Fibroblast of pulmonary artery (primary cell): ENCODE results near the gene PKD1L1.

Experiments used
- DNase-seq: peaks from one replicate; pipeline ENCODE4 v3.0.0-alpha.2; 2010; ENCODE audit warnings: low read depth
- H3K4me3 ChIP-seq: replicated peaks from 2 replicates; pipeline ENCODE4 v1.5.1; 2011; ENCODE audit warnings: low read depth, mild to moderate bottlenecking, control low read depth, low read length, moderate library complexity
- TF ChIP-seq, protein P1 (sequence below): IDR thresholded peaks from 2 replicates; pipeline ENCODE4 v1.5.1; 2011; ENCODE audit warnings: mild to moderate bottlenecking, control low read depth, low read length, inconsistent platforms; ENCODE audit errors: missing control alignments

Gene PKD1L1

GRCh38 chr7:47775238-47775637 is 173.0 kb downstream of the PKD1L1 start:
- TF ChIP-seq, protein P1, sequence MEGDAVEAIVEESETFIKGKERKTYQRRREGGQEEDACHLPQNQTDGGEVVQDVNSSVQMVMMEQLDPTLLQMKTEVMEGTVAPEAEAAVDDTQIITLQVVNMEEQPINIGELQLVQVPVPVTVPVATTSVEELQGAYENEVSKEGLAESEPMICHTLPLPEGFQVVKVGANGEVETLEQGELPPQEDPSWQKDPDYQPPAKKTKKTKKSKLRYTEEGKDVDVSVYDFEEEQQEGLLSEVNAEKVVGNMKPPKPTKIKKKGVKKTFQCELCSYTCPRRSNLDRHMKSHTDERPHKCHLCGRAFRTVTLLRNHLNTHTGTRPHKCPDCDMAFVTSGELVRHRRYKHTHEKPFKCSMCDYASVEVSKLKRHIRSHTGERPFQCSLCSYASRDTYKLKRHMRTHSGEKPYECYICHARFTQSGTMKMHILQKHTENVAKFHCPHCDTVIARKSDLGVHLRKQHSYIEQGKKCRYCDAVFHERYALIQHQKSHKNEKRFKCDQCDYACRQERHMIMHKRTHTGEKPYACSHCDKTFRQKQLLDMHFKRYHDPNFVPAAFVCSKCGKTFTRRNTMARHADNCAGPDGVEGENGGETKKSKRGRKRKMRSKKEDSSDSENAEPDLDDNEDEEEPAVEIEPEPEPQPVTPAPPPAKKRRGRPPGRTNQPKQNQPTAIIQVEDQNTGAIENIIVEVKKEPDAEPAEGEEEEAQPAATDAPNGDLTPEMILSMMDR: no peak

DNA sequence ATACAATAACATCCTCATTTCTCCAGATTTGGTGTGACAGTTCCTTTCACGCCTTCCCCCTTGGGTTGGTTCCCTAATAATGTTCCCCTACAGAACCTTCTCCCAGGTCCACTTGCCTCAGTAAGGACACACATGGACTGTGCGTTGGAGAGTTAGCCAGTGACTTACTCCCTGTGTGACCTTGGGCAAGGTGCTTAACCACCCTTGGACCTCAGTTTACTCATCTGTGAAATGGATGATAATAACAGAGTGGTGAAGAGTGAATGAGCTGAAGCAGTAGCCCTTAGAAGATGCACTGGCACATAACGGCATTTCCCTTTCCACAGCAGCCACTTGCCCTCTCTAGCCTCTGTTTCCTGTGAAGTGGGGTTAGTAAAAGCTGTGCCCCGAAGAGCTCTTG is 175.8 kb downstream of the PKD1L1 start:
- no peak overlapping the region for H3K4me3 ChIP-seq
- TF ChIP-seq, protein P1: no peak
- no peak for DNase-seq

More at GRCh38 chr7:47775238-47775637, 173.0 kb downstream of the PKD1L1 start:
- DNase-seq: no peak
- no peak overlapping the region for H3K4me3 ChIP-seq

- DNase-seq: no peak
- TF ChIP-seq, protein P1: no peak
Measured at GRCh38 chr7:47771990-47772360, 176.3 kb downstream of the PKD1L1 start.

DNA sequence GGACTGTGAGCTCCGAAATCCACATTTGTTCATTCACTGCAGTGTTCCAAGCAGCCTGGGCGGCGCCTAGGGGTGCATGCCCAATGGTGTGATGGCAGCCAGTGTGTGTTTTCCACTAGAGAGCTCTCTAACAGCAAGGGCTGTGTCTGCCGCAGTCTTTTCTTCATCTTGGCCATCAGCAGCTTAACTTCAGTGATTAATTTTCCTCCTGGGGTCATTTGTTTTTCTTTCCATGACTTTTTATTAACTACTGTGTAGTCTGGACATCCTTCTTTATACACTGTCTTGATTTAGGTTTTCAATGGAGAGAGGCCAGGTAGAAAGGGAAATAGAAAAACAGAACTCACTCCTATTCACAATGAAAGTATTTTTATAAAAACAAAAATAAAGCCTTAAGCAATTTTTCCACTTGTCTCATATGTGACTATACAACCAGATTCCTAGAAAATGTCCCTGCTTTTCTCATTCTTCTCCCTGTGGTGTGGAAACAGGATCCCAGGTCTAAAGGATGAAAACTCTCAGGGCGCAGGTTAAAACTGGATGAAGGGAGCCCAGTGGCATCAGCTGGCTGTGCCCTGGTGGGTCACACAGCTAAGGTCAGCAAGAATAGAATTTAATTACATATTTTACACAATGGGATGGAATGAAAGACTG is 176.8 kb downstream of the PKD1L1 start:
- TF ChIP-seq, protein P1: no peak
- no peak for DNase-seq
- H3K4me3 ChIP-seq: no peak overlapping the region

More at GRCh38 chr7:47771990-47772360, 176.3 kb downstream of the PKD1L1 start:
- H3K4me3 ChIP-seq: no peak overlapping the region

DNA sequence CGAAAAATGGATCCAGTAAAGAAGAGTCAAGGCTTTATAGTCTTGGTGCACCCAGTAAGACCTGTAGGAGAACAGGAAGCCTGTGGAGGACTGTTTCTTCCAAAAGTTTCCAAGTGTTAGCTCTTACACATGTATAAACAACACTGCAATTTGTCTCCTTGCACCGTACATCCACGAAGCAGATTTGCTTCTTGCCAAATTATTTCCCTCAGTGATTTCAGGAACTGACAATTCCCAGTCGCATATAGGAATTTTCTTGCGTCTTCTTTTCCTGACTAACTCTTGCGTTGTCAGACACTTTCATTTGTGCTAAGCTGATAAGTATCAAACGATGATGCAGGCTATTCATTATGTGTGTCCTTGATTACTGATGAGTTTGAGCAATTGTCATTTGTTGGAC is 182.1 kb downstream of the PKD1L1 start:
- TF ChIP-seq, protein P1: no peak
- H3K4me3 ChIP-seq: no peak overlapping the region
- no peak for DNase-seq

DNA sequence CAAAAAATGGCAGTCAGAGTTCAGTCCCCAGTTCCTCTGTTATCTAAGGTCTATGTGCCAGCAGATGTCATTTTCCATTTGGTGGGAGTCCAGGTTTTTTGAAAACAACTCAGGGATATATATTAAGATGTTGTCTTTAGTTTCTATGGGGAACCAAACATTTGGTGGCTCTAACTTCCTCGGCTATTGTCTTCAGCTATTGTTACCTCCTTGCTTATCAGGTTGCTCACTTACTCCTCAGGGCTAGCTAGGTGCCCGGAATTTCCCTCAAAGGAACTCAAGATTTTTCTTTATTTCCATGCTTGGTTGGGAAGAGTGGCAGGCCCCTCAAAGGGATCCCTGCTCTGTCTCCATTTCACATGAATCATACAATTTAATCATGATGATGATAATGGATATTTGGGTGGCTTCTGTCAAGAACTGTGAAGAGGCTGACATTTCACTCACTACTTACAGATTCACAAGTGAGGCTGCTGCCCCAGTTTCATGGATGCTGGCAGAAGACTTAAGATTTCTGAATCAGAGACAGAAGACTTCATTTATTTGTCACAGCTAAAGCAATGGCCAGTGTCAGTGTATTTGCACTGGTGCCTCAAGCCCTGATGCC is 182.8 kb downstream of the PKD1L1 start:
- peak; percentile 61 for DNase-seq
- H3K4me3 ChIP-seq: no peak overlapping the region
- TF ChIP-seq, protein P1: no peak

DNA sequence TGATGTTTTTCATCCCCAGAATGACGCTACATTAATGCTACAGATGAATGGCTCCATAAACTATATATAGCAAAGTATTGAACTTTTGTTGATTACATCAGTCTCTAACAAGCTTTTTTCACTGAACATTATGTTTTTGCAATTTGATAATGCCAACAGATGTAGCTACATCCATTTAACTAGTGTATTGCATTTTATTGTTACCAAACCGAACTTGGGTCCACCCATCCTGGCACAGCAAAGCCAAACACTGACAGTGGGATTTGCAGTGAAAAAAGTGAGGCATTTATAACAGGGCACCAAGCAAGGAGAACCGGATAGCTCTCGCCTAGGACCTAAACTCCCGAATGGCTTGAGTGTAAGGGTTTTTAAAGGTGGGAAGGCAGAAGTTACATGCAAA is 183.5 kb downstream of the PKD1L1 start:
- no peak overlapping the region for H3K4me3 ChIP-seq
- TF ChIP-seq, protein P1: no peak
- no peak for DNase-seq
